ENCODE results near the gene ROGDI. TPM values are rescaled to one million over a fixed set of nuclear protein-coding genes. Genes with fewer than 3 reads are reported as not detected.

Gene ROGDI
- polyA plus RNA-seq, 2 of the 4 experiments (the other 2 are of a cell fraction), result 7.2 to 15.1 TPM

- Histone ChIP-seq H3K4me2 (no peak overlapping the region), H3K4me3 (no peak overlapping the region), H3K9me3 (no peaks in the 10 kb centered on the region), H3K4me1 (no peaks in the 10 kb centered on the region), H3K27ac (no peak overlapping the region)
- ATAC-seq (no peak), FAIRE-seq (no peak), DNase-seq (ENCODE audit: low read depth in 1 of 2, low spot score in 1 of 2) (no peak)
- CTCF ChIA-PET, result interaction anchor here (0.9 to 2.2 kb wide), 3 partner anchors 110 to 424 kb away, joined by 3 to 9 read pairs (median 4); partner anchors contain the start of gene PPL
- POLR2A ChIA-PET, result interaction anchor here (0.7 kb wide), 1 partner anchor 10 kb away, joined by 3 read pairs; no protein-coding TSS in a partner anchor
- no peak for TF ChIP-seq FOSB (CRISPR knock-in tag; IDR thresholded peaks at IDR 0.05)
- no peak for TF ChIP-seq BCL3 (IDR thresholded peaks at IDR 0.05)
- no peak for TF ChIP-seq HMGXB4 (CRISPR knock-in tag; IDR thresholded peaks at IDR 0.05; ENCODE audit: borderline replicate concordance)
- TF ChIP-seq CBX2 (IDR thresholded peaks at IDR 0.05; ENCODE audit: borderline replicate concordance, low read depth), result no peak
- no peak for TF ChIP-seq RAD21 (conservative IDR thresholded peaks at IDR 0.05 in 1 of 2, IDR thresholded peaks at IDR 0.05 in 1 of 2)
- no peak for TF ChIP-seq CHD2 (IDR thresholded peaks at IDR 0.05; ENCODE audit: low read length, partially characterized antibody)
- TF ChIP-seq RNF2 (IDR thresholded peaks at IDR 0.05; ENCODE audit: borderline replicate concordance, low read depth), result no peak
- TF ChIP-seq SREBF2 (IDR thresholded peaks at IDR 0.05), result no peak
- TF ChIP-seq POLR2A (IDR thresholded peaks at IDR 0.05; ENCODE audit: low read length), result no peak
- no peak for TF ChIP-seq MAX (IDR thresholded peaks at IDR 0.05)
- TF ChIP-seq HOXB13 (CRISPR knock-in tag; IDR thresholded peaks at IDR 0.05; ENCODE audit: low read depth), result no peak
- no peak for TF ChIP-seq ZC3H11A (IDR thresholded peaks at IDR 0.05)
- no peak for TF ChIP-seq KDM1A (IDR thresholded peaks at IDR 0.05; ENCODE audit: low read depth)
- no peak for TF ChIP-seq USF2 (IDR thresholded peaks at IDR 0.05)
- TF ChIP-seq NPAS2 (CRISPR knock-in tag; IDR thresholded peaks at IDR 0.05; ENCODE audit: borderline replicate concordance), result no peak
- no peak for TF ChIP-seq EHF (CRISPR knock-in tag; IDR thresholded peaks at IDR 0.05)
- no peak for TF ChIP-seq MAFK (IDR thresholded peaks at IDR 0.05; ENCODE audit: partially characterized antibody)
- no peak for TF ChIP-seq RFX5 (IDR thresholded peaks at IDR 0.05)
- WGBS (ENCODE audit: missing lambda C conversion rate), result 96% methylated on average over 4 of the region's 4 CpGs
These were observed 24.1 kb upstream of the ROGDI start for GRCh38 chr16:4826526-4826925.

GRCh38 chr16:4825196-4825595 lies 22.8 kb upstream of the ROGDI start:
- DNase-seq (ENCODE audit: low read depth in 1 of 2, low spot score in 1 of 2), result no peak
- POLR2A ChIA-PET, result no interaction called here

More at GRCh38 chr16:4825196-4825595, 22.8 kb upstream of the ROGDI start:
- Histone ChIP-seq H3K27ac (no peak overlapping the region), H3K4me2 (no peak overlapping the region), H3K4me1 (no peaks in the 10 kb centered on the region), H3K9me3 (no peaks in the 10 kb centered on the region), H3K4me3 (no peak overlapping the region)
- ATAC-seq (no peak; a peak in 1 of 6 replicates), FAIRE-seq (no peak)
- CTCF ChIA-PET, result interaction anchor here (0.8 to 1.7 kb wide), 4 partner anchors 16 to 209 kb away, joined by 3 read pairs; no protein-coding TSS in a partner anchor
- 98% methylated on average over 8 of the region's 8 CpGs for WGBS (ENCODE audit: missing lambda C conversion rate)
- TF ChIP-seq KDM1A (IDR thresholded peaks at IDR 0.05; ENCODE audit: low read depth), result no peak
- no peak for TF ChIP-seq FOSL2 (IDR thresholded peaks at IDR 0.05)
- TF ChIP-seq FOSL2 (CRISPR knock-in tag; IDR thresholded peaks at IDR 0.05), result no peak
- no peak for TF ChIP-seq EP300 (IDR thresholded peaks at IDR 0.05)
- no peak for TF ChIP-seq ATOH8 (CRISPR knock-in tag; IDR thresholded peaks at IDR 0.05; ENCODE audit: low read depth)
- no peak for TF ChIP-seq E2F6 (IDR thresholded peaks at IDR 0.05; ENCODE audit: borderline replicate concordance, low read depth)

Measured in A549 (cell line).